OCI-LY1 (cell line): ENCODE data around the gene LRMDA.

Experiments
- EZH2 ChIP-seq: fragments of 200-600 bp; sonication (generic), shearing (Covaris generic); IDR thresholded peaks from 2 replicates; pipeline ENCODE4 v1.8.0; 2017; ENCODE audit warnings: borderline replicate concordance, mixed run types, mild to moderate bottlenecking, antibody characterized with exemption, low read length, moderate library complexity, mixed read lengths
- TF ChIP-seq, protein P1 (sequence below): fragments of 200-600 bp; sonication (generic), shearing (Covaris generic); IDR thresholded peaks from 2 replicates; pipeline ENCODE4 v1.5.1; 2017; ENCODE audit warnings: mild to moderate bottlenecking, antibody characterized with exemption, low read length, moderate library complexity, mixed read lengths

DNA sequence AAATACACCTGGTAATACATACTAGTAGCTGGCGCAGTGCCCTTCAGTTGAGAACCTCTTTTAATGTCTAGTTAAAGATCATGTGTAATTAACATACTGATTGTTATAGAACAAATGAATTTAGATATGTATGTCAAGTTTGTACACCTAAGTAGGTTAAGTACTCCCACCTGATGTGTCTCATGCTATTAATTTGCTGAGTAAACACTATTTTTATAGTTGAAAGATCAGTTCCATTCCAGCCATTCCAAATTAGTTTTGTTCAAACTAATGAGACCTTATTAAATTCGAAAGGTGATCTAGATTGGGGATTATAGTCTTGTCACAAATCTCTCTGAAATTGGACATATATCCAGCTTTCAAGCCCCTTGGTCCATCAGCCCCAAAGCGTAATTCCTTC lies 710.0 kb downstream of the LRMDA start:
- TF ChIP-seq, protein P1, sequence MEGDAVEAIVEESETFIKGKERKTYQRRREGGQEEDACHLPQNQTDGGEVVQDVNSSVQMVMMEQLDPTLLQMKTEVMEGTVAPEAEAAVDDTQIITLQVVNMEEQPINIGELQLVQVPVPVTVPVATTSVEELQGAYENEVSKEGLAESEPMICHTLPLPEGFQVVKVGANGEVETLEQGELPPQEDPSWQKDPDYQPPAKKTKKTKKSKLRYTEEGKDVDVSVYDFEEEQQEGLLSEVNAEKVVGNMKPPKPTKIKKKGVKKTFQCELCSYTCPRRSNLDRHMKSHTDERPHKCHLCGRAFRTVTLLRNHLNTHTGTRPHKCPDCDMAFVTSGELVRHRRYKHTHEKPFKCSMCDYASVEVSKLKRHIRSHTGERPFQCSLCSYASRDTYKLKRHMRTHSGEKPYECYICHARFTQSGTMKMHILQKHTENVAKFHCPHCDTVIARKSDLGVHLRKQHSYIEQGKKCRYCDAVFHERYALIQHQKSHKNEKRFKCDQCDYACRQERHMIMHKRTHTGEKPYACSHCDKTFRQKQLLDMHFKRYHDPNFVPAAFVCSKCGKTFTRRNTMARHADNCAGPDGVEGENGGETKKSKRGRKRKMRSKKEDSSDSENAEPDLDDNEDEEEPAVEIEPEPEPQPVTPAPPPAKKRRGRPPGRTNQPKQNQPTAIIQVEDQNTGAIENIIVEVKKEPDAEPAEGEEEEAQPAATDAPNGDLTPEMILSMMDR = no peak
- TF ChIP-seq EZH2 = no peak
